Posterior cingulate gyrus (tissue), 11 donors: ENCODE measurements around the gene PPP3CA.
"Not testable (repeated sequence)": the region's sequence is repeated elsewhere in the genome, so short reads cannot be mapped to it uniquely, and the experiment has no call there.

Experiments used
- DNase-seq, 10 donors: peaks; one replicate each; pipeline versions ENCODE4 v3.0.0 to v3.0.0-alpha.2; 2020 to 2021; ENCODE audit warnings: mixed read lengths in 3 of 10
- intact Hi-C: fragments of 100-400 bp; cut with DNase I; formaldehyde crosslinking; loops from one replicate; pipeline ENCODE4 v1.15.1; 2023

Gene PPP3CA

DNA sequence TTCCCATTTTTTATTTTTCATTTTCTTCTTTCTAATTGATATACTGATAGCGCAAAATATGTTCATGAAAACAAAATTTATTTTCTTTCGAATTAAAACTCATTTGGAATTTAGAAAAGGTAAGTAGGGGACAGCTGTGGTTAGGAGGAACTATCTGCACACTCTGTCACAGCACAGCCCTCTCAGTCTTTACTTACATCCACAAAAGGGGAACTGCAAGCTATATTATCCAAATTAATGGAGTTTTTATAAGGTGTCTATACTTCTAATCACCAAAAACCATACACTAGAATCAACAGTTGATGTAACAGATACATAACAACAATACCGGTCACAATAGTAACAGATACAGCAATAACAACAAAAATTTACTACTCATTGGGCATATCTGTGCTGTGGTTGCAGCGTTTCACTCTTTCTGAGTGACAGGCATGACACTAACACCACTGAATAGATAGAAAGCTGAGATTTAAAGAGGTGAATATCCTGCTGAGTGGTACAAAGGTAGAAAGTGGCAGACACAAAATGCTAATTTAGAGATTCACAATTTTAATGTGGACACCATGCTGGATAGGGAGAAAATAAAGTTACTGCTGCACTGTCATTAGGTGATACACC is 160.7 kb downstream of the PPP3CA start:
- intact Hi-C loops: loop anchor here (5.0 kb wide), 1 partner anchor 161 kb away; the partner anchor contains the start of gene PPP3CA

DNA sequence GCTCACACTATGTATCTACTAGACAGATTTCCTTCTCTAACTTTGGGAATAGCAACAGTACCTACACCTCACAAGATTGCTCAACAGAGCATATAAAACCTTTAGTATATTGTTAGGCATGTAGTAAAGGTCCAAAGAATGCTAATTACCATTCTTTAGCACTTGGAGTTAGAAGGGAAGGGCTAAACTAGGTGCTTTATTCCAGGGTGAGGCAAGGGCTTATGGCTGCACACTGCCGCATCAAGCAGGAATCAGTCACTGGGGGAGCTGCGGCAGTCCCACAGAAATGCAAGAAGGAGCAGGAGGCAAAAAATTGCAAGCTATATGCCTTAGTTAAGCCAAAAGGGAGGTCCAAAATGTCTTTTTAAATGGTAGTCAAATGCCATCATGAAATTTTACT is 162.7 kb downstream of the PPP3CA start:
- intact Hi-C loops: loop anchor here (5.0 kb wide), 1 partner anchor 163 kb away; the partner anchor contains the start of gene PPP3CA
- DNase-seq: no peak

More for the DNA sequence above, 160.7 kb downstream of the PPP3CA start:
- no peak for DNase-seq

DNA sequence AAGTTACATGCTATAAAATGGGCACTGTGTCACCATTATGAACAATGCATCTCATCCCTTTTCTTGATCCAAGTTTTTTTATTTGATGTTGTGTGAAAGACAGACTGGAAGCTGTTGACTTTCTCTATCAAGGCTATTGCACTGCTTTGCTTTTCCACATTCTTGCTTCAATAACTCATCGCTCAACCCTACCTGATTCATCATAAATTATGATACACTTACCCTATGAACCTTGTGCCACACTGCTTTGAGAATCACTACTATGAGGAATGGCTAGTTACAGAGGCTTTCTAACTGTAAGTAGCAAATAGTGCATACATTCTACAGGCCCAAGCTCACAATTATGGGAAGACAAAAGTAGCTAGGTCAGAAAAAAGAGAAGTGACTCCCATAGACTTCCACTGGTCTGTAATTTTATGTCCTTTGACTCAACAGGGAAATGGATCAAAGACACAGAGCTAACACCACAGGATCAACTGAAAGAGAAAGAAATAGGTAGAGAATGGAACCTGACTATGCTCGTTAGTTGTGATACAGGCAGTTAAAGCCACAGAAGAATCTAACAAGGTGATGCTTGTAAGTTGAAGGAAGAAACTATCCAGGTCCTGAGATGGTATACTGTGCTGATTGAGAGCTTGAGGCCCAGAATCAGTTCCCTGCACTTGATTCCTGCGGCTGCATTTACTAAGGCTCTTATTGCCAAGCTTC is 163.5 kb downstream of the PPP3CA start:
- DNase-seq: no peak
- intact Hi-C loops: no loop called here

DNA sequence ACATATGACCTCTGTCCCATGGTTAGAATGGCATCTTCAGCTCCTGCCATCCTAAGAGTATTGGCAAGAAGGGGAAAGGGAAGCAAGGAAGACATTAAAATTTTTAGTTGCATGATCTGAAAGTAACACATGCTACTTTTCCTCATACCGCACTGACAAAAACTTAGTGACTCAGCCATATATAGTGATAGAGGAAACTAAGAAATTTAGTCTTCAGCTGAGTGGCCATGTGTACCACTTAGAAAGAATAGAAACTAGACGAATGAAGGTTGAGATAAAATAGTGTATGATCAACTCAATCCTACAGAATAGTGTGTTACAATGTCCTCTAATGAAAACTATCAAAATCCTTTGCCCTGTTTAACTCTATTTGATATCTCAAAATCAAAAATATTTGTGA is 164.1 kb downstream of the PPP3CA start:
- intact Hi-C loops: no loop called here

DNA sequence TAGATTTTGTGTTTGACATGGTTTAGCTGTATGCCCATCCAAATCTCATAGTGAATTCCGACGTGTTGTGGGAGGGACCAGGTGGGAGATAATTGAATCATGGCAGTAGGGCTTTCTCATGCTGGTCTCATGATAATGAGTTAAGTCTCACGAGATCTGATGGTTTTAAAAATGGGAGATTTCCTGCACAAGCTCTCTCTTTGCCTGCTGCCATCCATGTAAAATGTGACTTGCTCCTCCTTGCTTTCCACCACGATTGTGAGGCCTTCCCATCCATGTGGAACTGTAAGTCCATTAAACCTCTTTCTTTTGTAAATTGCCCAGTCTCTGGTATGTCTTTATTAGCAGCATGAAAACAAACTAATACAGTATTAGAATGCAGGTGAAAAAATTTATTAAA is 164.6 kb downstream of the PPP3CA start:
- intact Hi-C loops, DNase-seq: not testable (repeated sequence)

More for the DNA sequence above, 164.1 kb downstream of the PPP3CA start:
- DNase-seq: no peak

DNA sequence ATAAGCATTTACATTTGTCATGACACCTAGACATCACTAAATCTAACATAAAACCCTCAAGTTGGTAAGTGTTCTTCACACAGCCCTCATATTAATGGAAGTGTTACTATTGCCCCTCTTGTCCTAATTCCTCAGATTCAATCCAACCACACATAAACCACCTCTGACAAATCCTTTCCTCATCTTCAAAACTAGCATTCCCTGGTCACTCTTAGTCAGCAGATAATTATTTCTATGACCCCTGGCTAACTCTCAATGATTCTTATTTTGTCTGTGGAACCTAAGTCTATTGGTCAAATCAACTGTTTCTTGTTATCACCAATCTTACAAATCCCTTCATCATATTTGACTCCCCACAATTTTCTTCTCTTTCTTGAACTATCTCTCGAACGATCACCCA is 168.6 kb downstream of the PPP3CA start:
- intact Hi-C loops: no loop called here
- no peak for DNase-seq

DNA sequence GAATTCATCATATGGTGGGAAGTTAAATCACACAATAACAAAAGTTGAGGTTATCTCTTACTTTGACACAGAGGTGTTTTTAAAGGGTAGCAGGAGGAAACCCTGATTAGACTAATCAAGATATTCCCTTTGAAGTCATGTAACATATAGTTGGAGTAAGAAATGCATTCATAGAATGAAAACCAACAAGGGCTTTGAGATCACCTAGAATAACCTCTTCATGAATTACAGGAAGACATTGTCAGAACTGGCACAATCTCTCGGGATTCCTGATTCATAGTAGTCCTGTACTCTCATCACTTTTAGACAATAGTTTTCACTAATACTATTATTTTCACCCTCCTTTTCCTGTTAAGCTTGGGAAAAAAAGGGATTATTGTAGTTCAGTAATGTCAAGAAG is 170.2 kb downstream of the PPP3CA start:
- DNase-seq: no peak
- intact Hi-C loops: no loop called here

DNA sequence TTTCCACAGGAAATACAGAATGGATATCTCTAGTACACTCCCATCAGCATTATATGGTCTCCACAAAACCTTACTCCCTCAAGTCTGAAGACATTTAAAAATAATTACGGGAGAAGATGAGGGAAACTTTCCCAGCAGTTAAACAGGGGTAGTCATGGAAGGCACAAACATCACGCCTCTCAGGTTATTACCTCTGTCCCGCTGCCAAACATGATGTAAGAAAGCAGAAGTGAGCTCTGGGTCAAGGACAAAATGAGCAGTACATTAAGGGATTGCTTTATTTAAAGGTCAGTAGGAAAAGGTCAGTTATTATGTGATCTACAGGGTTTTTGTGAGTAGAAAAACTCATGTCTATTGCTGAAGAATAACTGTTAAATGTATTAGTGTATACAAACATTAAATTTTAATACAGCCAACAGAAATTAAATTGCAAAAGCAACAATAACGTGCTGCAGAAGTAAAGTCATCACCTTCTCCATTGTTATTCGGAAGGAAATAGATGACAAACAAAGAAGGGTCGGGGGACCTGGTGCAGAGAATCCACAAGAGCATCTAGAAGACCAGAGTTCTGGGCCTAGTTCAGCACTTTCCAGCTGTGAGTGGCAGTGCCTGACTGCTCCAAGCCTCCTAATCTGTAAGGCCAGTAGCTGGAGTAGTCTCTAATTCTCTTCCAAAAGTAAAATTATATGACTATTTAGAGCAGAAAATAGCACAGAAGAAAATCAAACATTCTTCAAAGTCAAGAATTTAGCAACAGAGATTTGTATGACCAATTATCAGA is 171.2 kb downstream of the PPP3CA start:
- no peak for DNase-seq
- intact Hi-C loops: no loop called here

DNA sequence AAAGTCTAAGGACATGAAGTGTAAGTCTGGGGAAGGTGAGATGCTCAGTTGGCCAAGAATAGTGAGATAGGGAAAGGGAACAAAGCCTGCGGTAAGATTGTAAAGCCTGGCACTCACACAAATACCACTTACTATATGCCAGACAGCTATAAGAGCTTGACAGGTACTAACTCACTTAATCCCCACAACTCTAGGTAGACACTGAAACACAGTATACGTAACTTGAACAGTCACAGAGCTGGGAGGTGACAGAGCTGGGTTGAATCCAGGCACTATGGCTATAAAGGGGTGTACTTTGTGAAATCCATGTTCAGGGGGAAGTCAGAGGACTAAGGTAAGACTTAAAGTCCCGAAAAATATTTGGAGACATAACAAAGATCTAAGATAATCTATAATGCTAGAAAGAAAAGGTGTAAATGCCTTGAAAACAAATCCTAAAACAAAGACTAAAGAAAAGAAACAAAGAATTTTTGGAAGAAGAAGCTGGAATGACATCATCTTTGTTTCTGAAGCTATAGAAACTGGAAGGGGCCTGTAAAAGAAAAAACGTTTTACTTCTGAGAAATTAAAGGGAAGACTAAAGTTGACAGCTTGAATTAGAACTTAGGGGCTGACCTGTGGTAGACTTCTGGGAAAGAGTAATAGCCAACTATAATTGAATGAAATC is 172.5 kb downstream of the PPP3CA start:
- intact Hi-C loops: loop anchor here (5.0 kb wide), 1 partner anchor 557 kb away; no protein-coding TSS in a partner anchor
- no peak for DNase-seq

DNA sequence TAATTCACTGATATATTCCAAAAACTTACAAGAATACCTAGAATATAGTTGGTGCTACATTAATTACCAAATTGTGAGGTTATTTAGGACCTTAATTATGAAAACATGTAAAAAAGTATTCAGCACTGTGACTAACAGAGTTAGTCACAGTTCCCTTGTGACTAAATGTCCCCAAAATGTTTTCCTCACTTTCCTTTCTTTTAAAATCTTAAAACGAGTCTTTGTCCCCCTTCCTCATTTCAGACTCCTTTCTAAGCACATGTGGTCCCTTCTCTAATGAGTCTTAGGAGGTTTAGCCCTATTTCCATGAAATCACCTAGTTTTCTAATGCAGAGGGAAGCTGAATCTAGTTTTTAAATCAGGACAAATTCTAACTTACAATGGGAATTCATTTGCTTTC is 175.0 kb downstream of the PPP3CA start:
- intact Hi-C loops: loop anchor here (5.0 kb wide), 1 partner anchor 560 kb away; no protein-coding TSS in a partner anchor
- DNase-seq: no peak

DNA sequence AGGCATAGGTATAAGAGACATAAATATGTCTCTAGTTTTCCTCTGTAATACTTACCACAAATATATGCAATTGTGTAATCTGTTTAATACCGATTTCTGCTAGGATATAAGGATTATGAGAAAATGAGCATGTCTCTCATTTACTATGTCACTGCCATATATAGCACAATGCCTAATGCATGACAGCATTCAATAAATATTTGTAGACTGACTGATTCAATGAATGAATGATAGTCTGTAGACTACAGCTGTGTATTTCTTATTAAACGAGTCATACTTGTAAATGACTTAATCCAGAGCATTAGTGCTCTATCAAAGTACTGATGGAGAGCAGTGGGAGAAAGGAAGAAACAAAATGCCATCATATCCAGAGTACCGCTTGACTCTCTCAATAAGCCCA is 175.6 kb downstream of the PPP3CA start:
- no peak for DNase-seq
- intact Hi-C loops: loop anchor here (5.0 kb wide), 1 partner anchor 561 kb away; no protein-coding TSS in a partner anchor

DNA sequence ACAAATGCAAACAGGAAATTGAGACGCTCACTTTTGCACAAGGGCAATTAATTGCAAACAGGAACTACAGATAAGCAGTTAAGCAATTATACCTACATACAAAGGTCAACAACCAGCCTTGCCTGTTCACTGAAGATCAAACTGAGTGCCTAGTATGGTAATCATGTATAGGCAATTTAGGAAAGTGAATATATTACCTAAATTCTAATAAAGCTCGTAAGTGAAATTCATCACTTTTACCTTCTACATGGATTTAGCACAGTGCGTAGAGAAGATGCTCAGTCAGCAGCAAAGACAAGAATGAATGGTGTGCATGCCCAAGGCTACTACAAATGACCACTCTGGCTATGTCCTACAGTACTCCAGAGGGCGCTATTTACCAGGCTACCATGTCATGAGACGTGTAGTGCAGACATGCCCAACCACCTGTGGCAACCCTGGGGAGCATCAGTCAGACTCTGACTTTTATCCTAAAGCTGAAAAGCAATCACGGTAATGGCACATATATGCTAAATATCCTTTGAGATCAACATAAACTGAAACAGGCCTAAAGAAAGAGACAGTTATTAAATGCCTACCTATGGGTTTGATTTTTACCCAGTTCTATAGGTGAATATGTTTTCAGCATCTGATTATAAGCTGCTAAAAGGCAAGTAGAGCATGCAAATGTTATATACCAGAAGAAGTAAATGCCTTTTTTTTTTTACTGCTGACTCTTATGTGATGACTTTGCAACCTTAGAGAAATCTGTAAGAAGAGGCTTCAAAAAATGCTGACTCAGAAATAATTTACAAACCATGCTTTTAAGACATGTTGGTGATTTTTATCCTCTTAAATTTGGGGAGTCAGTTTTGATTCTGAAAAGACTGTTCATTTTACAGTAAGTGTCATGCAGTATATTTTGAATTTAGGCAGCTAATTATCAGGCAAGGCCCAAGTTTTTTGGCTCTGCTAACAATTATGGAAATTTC is 178.0 kb downstream of the PPP3CA start:
- peak in 6 of 10 donors; percentile 14 to 70 (median 47) for DNase-seq
- intact Hi-C loops: loop anchor here (5.0 kb wide), 1 partner anchor 563 kb away; no protein-coding TSS in a partner anchor

DNA sequence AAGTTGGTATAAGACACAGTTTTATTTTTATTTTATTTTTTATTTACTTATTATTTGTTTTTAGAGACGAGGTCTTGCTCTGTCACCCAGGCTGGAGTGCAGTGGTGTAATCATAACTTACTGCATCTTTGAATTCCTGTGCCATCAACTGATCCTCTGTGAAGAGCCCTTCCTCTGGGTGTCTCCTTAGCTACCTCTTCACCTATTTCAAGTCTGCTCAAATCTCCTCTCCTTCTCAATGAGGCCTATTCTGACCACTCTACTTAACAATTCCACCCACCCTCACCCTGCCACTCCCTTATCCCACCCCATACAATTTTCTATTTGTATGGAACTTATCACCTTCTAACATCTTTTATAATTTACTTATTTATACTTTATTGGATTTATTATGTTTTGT is 183.4 kb downstream of the PPP3CA start:
- DNase-seq: no peak
- intact Hi-C loops: no loop called here

DNA sequence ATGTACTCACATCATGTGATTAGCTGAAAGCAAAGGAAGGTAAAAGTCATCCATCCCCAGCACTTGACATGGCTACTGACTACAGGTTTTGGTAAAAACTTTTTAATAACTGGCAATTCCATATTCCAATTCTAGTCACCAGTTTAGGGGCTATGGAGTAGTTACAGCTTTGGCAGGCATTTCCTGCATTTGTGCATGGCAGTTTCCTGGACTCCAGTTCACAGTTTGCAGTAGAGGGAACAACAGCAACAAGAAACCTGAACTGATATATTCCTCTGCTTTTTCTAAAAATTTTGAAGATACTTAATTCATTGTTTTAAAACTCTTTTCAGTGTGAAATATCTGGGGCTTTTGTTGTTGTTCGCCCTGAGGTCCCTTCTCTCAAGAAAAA is 184.3 kb downstream of the PPP3CA start:
- intact Hi-C loops: no loop called here
- DNase-seq: no peak

DNA sequence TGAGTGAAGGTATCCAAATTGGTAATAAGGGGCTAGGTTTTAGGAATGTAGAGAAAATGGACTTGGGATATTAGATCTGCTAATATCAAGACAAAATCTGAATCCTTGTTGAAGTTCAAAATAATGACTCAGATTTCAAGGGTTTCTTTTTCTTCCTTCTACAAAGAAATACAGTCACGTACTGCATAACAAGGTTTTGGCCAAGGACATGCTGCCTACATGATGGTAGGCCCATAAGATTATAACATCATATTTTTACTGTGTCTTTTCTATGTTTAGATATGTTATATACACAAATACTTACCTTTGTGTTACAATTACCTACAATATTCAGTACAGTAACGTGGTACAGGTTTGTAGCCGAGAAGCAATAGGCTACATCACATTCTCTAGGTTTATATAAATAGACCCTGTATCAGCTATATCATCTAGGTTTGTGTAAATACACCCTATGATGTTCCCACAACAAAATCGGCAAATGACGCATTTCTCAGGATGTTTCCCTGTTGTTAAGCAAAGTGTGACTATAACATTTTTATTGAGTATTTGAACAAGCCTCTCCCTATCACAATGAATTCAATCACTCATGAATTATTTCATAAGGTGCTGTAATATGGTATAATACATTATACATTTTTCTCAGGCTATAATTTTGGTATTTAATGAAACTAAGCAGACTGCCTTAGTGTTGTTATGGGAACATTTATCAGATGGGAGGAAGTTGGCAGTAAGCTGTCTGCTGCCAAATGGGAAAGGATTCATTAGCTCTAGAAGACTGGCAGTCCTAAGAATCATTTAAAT is 186.3 kb downstream of the PPP3CA start:
- intact Hi-C loops: no loop called here
- DNase-seq: no peak

DNA sequence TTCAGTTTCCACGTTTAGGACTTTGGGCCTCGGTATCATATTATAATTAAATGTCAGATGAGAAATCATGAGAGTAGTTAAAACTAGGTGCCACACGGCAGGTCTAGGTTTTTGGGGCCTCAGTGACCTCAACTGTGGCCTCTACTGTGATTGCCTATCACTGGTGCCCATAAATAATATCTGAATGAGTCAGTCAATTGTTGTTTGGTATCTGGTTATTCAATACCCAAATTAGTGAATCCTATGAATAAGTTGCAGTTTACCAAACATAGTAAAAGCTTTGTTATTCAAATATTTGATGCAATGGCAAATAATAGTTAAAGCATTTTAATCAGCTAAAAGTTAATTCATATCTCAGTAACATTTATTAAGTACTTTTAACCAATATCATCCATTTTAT is 188.8 kb downstream of the PPP3CA start:
- intact Hi-C loops: no loop called here
- DNase-seq: no peak

DNA sequence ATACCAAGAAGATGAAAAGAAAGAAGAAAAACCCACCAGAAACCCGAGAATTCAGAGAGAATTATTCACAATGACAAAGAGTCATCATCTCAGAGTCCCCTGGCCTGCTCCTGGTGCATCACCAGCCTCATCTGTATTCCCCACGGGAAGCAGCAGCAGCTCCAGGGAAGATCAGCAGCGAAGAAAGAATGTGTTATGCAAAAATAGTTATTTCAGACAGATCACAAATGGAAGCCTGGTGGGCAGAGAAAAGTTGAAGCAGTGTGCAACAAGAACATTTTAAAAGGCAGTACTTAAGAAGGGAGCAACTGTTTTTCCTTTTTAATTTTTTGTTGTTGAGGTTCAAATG is 189.2 kb downstream of the PPP3CA start:
- intact Hi-C loops: no loop called here
- DNase-seq: peak in 8 of 10 donors; percentile 26 to 91 (median 50)

DNA sequence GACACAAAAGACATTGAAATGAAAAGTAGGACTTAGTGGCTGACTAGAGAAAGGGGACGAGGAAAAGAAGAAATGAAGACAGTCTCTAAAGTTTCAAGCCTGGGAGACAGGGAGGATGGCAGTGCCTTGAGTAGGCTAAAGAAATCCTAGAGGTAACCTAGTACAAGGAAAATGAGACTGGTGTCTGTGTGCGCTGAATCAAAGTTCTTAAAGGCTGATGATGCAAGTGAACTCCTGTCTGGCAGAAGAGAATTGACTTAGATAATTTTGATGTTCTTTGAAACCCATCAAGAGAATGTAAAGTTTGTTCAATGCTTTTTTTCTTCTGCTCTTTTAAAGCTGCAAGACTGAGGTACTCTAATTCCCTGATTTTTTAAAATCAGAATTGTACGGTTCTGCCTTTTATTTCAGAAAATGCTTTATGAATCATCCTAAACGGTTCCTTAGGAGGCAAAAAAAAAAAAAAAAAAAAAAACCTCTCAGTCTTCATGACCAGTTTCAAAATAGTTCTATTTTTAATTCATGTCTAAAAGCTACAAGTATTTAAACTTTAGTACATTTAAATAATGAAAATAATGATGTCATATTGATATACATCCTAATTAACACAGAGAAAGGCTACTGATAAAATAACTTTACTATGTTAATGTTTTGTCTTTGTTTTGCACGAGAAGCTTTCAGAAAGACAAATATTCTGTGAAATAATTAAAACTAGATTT is 189.8 kb downstream of the PPP3CA start:
- intact Hi-C loops: no loop called here
- no peak for DNase-seq
